HG03460 (cell line): ENCODE data around the gene TREML2.

Source experiments
- ATAC-seq: cut with Tn5 transposase; IDR thresholded peaks from one replicate; pipeline ENCODE4 v1.9.1; 2021; ENCODE audit not compliant: unreplicated experiment

Gene TREML2

GRCh38 chr6:41179163-41179562 lies 21.8 kb downstream of the TREML2 start:
- ATAC-seq = no peak

GRCh38 chr6:41177695-41178094 lies 23.3 kb downstream of the TREML2 start:
- ATAC-seq = no peak

- ATAC-seq = no peak
Observed at GRCh38 chr6:41177287-41177686, 23.7 kb downstream of the TREML2 start.

- no peak for ATAC-seq
Observed at GRCh38 chr6:41176189-41176588, 24.8 kb downstream of the TREML2 start.

- ATAC-seq = no peak
Observed at GRCh38 chr6:41175084-41175483, 25.9 kb downstream of the TREML2 start.

GRCh38 chr6:41174610-41175009 lies 26.3 kb downstream of the TREML2 start:
- no peak for ATAC-seq

GRCh38 chr6:41171908-41172307 lies 29.0 kb downstream of the TREML2 start:
- ATAC-seq = no peak

GRCh38 chr6:41170547-41171160 lies 30.3 kb downstream of the TREML2 start:
- no peak for ATAC-seq

- ATAC-seq = no peak
Observed at GRCh38 chr6:41167173-41167963, 33.6 kb downstream of the TREML2 start.

GRCh38 chr6:41164551-41165120 lies 36.3 kb downstream of the TREML2 start:
- no peak for ATAC-seq

- ATAC-seq = no peak
Observed at GRCh38 chr6:41163419-41163717, 37.6 kb downstream of the TREML2 start.

GRCh38 chr6:41162687-41163418 lies 38.1 kb downstream of the TREML2 start, which contains the start of gene TREM2:
Gene TREM2, minus strand, starts transcription at chr6:41163116. Its CDS starts 34 bp downstream, at chr6:41163082.
- no peak for ATAC-seq

- no peak for ATAC-seq
Observed at GRCh38 chr6:41161851-41162552, 38.9 kb downstream of the TREML2 start.

GRCh38 chr6:41161380-41161779 lies 39.6 kb downstream of the TREML2 start:
- ATAC-seq = no peak

GRCh38 chr6:41160933-41161332 lies 40.0 kb downstream of the TREML2 start:
- no peak for ATAC-seq

GRCh38 chr6:41159415-41160082 lies 41.4 kb downstream of the TREML2 start:
- ATAC-seq = no peak

GRCh38 chr6:41157323-41157722 lies 43.6 kb downstream of the TREML2 start:
- ATAC-seq = no peak

- ATAC-seq = no peak
Observed at GRCh38 chr6:41156771-41157170, 44.2 kb downstream of the TREML2 start.

GRCh38 chr6:41156001-41156400 lies 44.9 kb downstream of the TREML2 start:
- ATAC-seq = no peak

GRCh38 chr6:41155132-41155805 lies 45.7 kb downstream of the TREML2 start:
- no peak for ATAC-seq
